Heart left ventricle (tissue), 16 donors: Measurements from ENCODE around the gene UGCG. TPM values are rescaled to one million over a fixed set of nuclear protein-coding genes. Genes with fewer than 3 reads are reported as not detected.
A peak's percentile ranks its signal among the peaks of the same experiment; 100 is the strongest.

Source experiments
- ATAC-seq, 4 donors: fragments of 200-7000 bp; cut with Tn5 transposase; one replicate each; pipeline ENCODE4 v1.9.1; 2020 to 2022; ENCODE audit warnings: moderate library complexity in 4 of 4, mild to moderate bottlenecking in 3 of 4, moderate number of reproducible peaks in 1 of 4
- DNase-seq, 5 donors: peaks; one replicate each; pipeline ENCODE4 v3.0.0-alpha.2; 2020
- H3K27ac ChIP-seq, 12 donors: fragments of 200-600 bp; sonication (generic) in 4 of 12; one replicate each; pipeline versions ENCODE4 v1.5.0 to v1.8.0; 2016 to 2022; ENCODE audit warnings: mild to moderate bottlenecking in 2 of 12
- H3K27me3 ChIP-seq, 9 donors: fragments of 200-600 bp; sonication (generic) in 2 of 9; one replicate each; pipeline versions ENCODE4 v1.5.1 to v1.8.0; 2016 to 2022; ENCODE audit warnings: mild to moderate bottlenecking in 3 of 9
- H3K36me3 ChIP-seq, 9 donors: fragments of 200-600 bp; sonication (generic) in 2 of 9; one replicate each; pipeline versions ENCODE4 v1.5.0 to v1.8.0; 2018 to 2022; ENCODE audit warnings: mild to moderate bottlenecking in 2 of 9
- H3K4me1 ChIP-seq, 12 donors: fragments of 200-600 bp; sonication (generic) in 4 of 12; one replicate each; pipeline versions ENCODE4 v1.5.0 to v1.8.0; 2016 to 2022; ENCODE audit warnings: mild to moderate bottlenecking in 3 of 12
- H3K4me3 ChIP-seq, 12 donors: fragments of 200-600 bp; sonication (generic) in 4 of 12; one replicate each; pipeline versions ENCODE4 v1.5.0 to v1.8.0; 2017 to 2022; ENCODE audit warnings: mild to moderate bottlenecking in 9 of 12, moderate library complexity in 4 of 12
- H3K9me3 ChIP-seq, 12 donors: fragments of 200-600 bp; sonication (generic) in 4 of 12; one replicate each; pipeline versions ENCODE4 v1.5.0 to v1.8.0; 2016 to 2022; ENCODE audit warnings: mild to moderate bottlenecking in 1 of 12
- POLR2A ChIP-seq, 2 donors: fragments of 450-650 bp; IDR thresholded peaks; one replicate each; pipeline ENCODE4 v1.6.1; 2017; ENCODE audit warnings: antibody characterized with exemption in 2 of 2, mild to moderate bottlenecking in 2 of 2, moderate library complexity in 2 of 2
- WGBS, 4 donors: extraction: QIAGEN DNeasy Blood & Tissue Kit in 2 of 4; methylation state at CpG; one replicate each; pipeline versions ENCODE4 v1.1.5 to v1.1.7; 2013 to 2018; 5-methylcytosine and 5-hydroxymethylcytosine counted together
- intact Hi-C, 10 donors: fragments of 100-400 bp; cut with DNase I; formaldehyde crosslinking; loops; one replicate each; pipeline versions ENCODE4 v1.11.1 to v1.14.2; 2022
- polyA plus RNA-seq, 2 donors: library from polyadenylated mRNA; stranded (reverse); fragments of 200-250 nt; gene quantifications; one replicate each; pipeline ENCODE4 v1.2.3, GENCODE V29; 2013
- total RNA-seq, 9 donors: library from RNA; depleted of rRNA in 2 of 9; stranded (reverse); fragments of >200 nt in 2 of 9; fragmentation: NEBNext Ultra II Directional in 3 of 9; extraction: Animal tissue kit (Norgen Biotek cat#: 25700) in 3 of 9; gene quantifications; one replicate each; pipeline versions ENCODE4 v1.1.0 to v1.2.4, GENCODE V29; 2016 to 2023
- TF ChIP-seq, protein P1 (sequence below), 12 donors: fragments of 200-600 bp; sonication (generic) in 4 of 12; IDR thresholded peaks; one replicate each; pipeline versions ENCODE4 v1.5.0 to v1.8.0; 2018 to 2022; ENCODE audit warnings: antibody characterized with exemption in 12 of 12, mild to moderate bottlenecking in 5 of 12
- donor health status: ischemic (EF 13 %, LVEDD 7.1; RV severe dilation, severe dysfunction).
- donor health status: healthy with polysubstance abuse.
- donor health status: DM: no; HTN: yes; CAD: no.
- donor health status: DM: no; HTN: no; CAD: no.
- donor health status: ischemic (EF 25% LVEDD 6.9; RV normal size, moderate dysfunction).
- donor health status: ischemic (EF 25% LVEDD 5.7; RV mildly dilated, moderate dysfunction).
- donor health status: healthy.
- donor health status: DM: yes; HTN: yes; CAD: no.
- donor health status: ischemic (EF 35%, LVEDD 5.7; RV mildly dilated, moderate dysfunction).
- donor health status: nonischemic (EF 11% LVEDD 7.7; RV severe dilation, severe dysfunction).
- donor health status: DM: yes; HTN: yes; CAD: no.
- donor health status: PGD.
- donor health status: ischemic (EF 29% LVEDD 5.4; RV normal size, mild dysfunction).
- donor health status: nonischemic (EF 23%, LVEDD 6.1; RV moderate dilation, normal function).

UGCG gene
- total and polyA plus RNA-seq, 11 donors, result 10.0 to 52.0 (median 17.5) TPM

DNA sequence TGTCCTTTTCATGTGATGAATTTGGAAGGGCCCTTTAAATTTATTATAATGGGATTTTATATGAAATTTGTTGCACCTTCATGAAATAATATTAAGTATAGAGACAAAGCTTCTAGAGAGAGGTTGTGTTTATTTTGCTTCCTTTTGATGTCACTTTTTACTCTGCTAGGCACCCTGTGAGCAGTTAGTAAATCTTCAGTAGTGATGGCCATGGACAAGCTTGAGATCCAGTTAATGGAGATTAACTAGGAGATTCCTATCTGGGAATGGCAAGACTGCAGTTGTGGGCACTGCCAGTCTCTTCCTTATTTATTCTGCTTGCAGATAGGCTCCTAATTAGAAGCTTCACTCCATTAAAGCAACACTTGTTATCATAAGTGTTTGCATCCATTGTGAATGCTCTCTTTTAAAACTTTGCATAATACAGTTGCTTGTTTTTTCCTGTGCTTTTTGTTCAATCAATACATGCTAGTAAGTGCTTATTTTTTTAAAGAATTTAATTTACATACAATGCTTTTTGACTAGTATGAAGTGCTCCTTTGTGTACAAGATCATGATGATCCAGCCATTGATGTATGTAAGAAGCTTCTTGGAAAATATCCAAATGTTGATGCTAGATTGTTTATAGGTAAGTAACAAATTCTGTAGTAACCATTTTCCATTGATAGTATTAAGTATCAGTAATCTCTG, 25.9 kb downstream of the UGCG start:
- H3K36me3 ChIP-seq, result peaks cover 0 to 84% (median 30%) of the 10 kb centered on the region in 9 donors
- H3K9me3 ChIP-seq, result no peaks in the 10 kb centered on the region
- no peak for DNase-seq
- H3K4me3 ChIP-seq, result no peak overlapping the region
- intact Hi-C loops, result no loop called here
- no peak for ATAC-seq
- H3K27ac ChIP-seq, result no peak overlapping the region
- no peaks in the 10 kb centered on the region for H3K27me3 ChIP-seq
- no peak for TF ChIP-seq POLR2A (IDR thresholded peaks at IDR 0.05)
- TF ChIP-seq, protein P1, sequence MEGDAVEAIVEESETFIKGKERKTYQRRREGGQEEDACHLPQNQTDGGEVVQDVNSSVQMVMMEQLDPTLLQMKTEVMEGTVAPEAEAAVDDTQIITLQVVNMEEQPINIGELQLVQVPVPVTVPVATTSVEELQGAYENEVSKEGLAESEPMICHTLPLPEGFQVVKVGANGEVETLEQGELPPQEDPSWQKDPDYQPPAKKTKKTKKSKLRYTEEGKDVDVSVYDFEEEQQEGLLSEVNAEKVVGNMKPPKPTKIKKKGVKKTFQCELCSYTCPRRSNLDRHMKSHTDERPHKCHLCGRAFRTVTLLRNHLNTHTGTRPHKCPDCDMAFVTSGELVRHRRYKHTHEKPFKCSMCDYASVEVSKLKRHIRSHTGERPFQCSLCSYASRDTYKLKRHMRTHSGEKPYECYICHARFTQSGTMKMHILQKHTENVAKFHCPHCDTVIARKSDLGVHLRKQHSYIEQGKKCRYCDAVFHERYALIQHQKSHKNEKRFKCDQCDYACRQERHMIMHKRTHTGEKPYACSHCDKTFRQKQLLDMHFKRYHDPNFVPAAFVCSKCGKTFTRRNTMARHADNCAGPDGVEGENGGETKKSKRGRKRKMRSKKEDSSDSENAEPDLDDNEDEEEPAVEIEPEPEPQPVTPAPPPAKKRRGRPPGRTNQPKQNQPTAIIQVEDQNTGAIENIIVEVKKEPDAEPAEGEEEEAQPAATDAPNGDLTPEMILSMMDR (IDR thresholded peaks at IDR 0.05), result no peak
- H3K4me1 ChIP-seq, result peaks cover 0 to 53% (median 11%) of the 10 kb centered on the region in 12 donors

DNA sequence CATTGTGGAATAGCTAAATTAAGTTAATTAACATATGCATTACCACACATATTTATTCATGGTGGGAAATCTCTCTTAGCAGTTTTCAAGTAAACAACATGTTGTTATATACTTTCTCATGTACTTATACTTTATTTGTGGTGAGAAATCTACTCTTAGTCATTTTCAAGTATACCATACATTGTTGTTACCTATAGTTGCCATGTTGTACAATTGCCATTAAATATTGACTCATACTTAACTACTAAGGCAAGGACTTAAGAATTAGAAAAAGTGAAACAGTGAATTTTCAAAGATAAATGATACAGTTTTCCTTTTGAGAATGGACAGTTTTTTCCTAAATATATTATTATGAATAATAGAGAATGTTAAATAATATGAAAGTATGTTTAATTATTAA, 27.7 kb downstream of the UGCG start:
- TF ChIP-seq POLR2A (IDR thresholded peaks at IDR 0.05), result no peak
- TF ChIP-seq, protein P1 (IDR thresholded peaks at IDR 0.05), result no peak
- Histone ChIP-seq H3K9me3 (no peaks in the 10 kb centered on the region), H3K27ac (no peak overlapping the region), H3K27me3 (no peaks in the 10 kb centered on the region), H3K4me3 (no peak overlapping the region), H3K36me3 (peaks cover 0 to 84% (median 40%) of the 10 kb centered on the region in 9 donors), H3K4me1 (peaks cover 0 to 63% (median 17%) of the 10 kb centered on the region in 12 donors)
- intact Hi-C loops, result no loop called here
- no peak for ATAC-seq
- no peak for DNase-seq

DNA sequence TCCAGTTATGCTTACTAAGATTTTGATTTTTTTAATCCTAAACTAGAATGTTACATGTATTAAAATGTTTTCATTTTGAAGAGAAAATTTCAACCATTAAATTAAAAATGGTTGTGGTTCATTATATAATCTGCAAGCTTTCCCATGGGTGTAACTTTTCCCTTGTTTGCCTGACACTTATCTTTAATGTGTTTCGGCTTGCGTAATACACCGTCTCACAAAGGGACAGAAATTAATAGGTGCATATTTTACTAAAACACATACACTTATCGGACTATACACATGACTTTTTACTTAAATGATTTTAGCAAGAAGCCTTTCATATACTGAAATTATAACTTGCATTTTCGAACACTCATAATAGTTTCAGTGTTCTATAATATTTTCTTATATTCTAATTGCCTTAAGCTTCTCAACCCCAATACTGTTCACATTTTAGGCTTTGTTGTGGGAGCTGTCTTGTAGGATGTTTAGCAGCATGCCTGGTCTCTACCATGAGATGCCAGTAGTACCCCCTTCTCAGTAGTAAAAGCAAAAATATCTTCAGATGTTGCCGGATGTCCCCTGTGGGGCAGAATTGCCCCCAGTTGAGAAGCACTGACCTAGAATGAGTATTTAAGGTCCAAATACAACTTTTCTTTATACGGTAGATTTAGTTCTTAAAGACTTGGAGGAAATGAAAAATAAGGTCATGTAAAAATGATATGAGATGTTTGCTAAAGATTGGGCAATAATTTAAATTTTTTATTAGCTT, 28.6 kb downstream of the UGCG start:
- intact Hi-C loops, result no loop called here
- Histone ChIP-seq H3K36me3 (peaks cover 0 to 87% (median 49%) of the 10 kb centered on the region in 9 donors), H3K27ac (peak overlapping the region in 1 of 12 donors; percentile 80), H3K4me3 (no peak overlapping the region), H3K27me3 (no peaks in the 10 kb centered on the region), H3K9me3 (no peaks in the 10 kb centered on the region), H3K4me1 (peaks cover 0 to 57% (median 17%) of the 10 kb centered on the region in 12 donors)
- 90 to 95% (median 92%) methylated on average over 7 of the region's 7 CpGs for WGBS, 4 donors
- TF ChIP-seq POLR2A (IDR thresholded peaks at IDR 0.05), result no peak
- TF ChIP-seq, protein P1 (IDR thresholded peaks at IDR 0.05), result no peak
- DNase-seq (no peak), ATAC-seq (no peak)

- intact Hi-C loops, result no loop called here
- ATAC-seq, result no peak
- DNase-seq, result no peak
- Histone ChIP-seq H3K9me3 (no peaks in the 10 kb centered on the region), H3K4me3 (no peak overlapping the region), H3K27me3 (no peaks in the 10 kb centered on the region), H3K27ac (peak overlapping the region in 2 of 12 donors; percentile 13 to 80), H3K4me1 (peaks cover 0 to 57% (median 17%) of the 10 kb centered on the region in 12 donors), H3K36me3 (peaks cover 0 to 87% (median 55%) of the 10 kb centered on the region in 9 donors)
- TF ChIP-seq POLR2A (IDR thresholded peaks at IDR 0.05), result no peak
- TF ChIP-seq, protein P1 (IDR thresholded peaks at IDR 0.05), result no peak
- 54 to 77% (median 59%) methylated on average over 2 of the region's 2 CpGs for WGBS, 4 donors
Measured at GRCh38 chr9:111925784-111926183, 29.2 kb downstream of the UGCG start.
